HG02571 (cell line): ENCODE measurements around the gene ME3.
"Not testable (repeated sequence)": the region's sequence is repeated elsewhere in the genome, so short reads cannot be mapped to it uniquely, and the experiment has no call there.

ENCODE experiments used
- ATAC-seq: cut with Tn5 transposase; IDR thresholded peaks from one replicate; pipeline ENCODE4 v1.9.1; 2021; ENCODE audit warnings: mild to moderate bottlenecking, moderate library complexity; ENCODE audit not compliant: unreplicated experiment

The ME3 gene

DNA sequence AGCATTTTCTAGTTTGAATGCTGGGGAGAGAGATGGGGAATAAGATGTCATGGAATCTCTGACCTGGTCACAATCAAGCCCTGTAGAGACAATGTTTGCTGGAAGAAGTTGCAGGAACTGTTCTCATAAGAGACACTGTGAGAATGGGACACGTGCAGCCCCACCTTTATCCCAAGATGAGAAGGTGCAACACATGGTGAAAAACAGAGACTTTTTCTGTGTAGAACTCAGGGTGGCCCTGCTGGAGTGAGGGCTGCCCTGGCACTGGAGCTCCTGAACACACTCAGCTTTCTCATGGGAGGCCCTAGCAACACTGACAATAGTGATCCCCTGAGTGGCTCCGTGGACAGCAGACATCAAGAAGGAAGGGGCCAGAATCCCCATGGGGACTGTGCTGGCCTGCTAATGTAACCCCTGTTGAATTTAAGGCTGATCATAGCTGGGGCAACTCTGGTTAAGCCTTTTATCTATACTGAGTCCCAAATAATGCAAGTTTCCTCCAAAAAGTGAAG lies 106.6 kb downstream of the ME3 start:
- ATAC-seq = no peak

- ATAC-seq = no peak
These were observed 107.0 kb downstream of the ME3 start for GRCh38 chr11:86565388-86565787.

GRCh38 chr11:86562842-86563241 lies 109.6 kb downstream of the ME3 start:
- ATAC-seq = not testable (repeated sequence)

- ATAC-seq = no peak
These were observed 113.0 kb downstream of the ME3 start for GRCh38 chr11:86559311-86559945.

GRCh38 chr11:86558841-86559240 lies 113.6 kb downstream of the ME3 start:
- no peak for ATAC-seq

GRCh38 chr11:86558207-86558606 lies 114.2 kb downstream of the ME3 start:
- ATAC-seq = no peak

GRCh38 chr11:86555866-86556265 lies 116.5 kb downstream of the ME3 start:
- ATAC-seq = no peak

DNA sequence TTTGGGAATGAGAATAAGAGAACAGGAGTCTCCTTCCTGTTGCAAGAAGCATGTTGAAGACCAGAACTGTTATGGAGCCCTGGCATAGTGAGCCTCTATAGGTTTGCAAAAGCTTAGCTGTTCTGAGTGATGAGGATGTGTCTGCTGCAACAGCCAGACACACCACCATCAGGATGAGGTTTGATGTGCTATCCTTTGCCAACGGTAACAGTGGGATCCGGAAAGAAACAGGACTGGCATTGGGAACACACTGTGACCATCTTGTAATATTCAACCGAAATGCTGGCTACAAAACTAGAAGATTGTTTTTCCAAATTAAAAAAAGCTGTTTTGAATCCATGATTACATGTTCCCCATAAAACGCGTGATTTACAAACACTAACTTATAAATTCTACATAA lies 117.0 kb downstream of the ME3 start:
- ATAC-seq = no peak

DNA sequence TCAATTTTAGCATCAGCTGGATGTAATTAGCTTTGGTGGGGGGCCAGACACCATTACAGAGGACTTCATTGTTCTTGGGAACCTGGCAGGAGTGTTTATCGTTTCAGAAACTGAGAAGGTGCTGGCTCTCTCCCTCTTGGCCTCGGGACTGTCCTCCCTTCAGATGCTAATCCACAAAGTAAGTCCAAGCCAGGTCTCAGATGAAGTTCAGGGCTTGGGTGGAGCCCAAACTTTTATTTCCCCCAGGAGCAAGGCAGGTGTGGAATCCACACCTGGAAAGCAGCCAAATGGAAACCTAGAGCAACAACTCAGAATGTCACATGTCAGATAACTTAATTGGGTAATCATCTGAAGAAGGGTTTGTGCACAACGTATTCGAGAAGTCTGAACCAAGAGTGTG lies 119.2 kb downstream of the ME3 start:
- no peak for ATAC-seq

DNA sequence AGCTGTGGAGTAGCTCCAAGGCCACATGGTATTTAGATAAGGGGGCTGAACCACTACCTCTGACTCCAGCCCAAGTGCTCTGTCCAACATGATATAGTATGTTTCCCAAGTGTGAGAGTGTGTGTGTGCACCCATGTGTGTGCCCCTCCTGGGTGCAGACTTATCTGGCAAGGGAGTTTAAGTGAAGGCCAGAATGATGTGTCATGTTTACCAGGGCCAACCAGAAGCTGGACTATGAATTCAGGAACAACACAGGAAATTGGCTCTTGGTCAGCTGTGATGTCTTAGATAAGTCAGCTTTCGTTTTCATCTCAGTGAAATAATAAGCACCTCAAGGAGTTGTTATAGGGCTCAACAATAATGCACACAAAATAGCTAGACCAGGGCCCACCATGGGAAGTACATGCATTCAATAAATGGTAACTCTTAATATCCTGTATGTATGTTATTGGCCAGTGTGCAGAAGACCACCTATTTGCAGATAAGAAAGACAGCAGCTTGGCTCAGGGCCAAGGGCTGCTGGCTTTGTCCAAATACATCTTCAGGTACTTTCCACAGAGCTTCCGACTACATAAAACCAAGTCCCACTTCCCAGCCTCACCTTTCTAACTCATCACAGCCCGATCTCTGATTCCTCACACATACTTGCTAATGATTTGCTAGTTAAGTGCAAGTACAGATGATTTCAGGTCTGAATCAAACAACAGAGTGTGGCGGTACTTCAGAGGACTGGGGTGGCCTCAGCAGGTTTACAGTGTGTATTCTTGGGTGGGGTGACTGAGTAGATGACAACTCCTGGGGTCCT lies 120.9 kb downstream of the ME3 start:
- ATAC-seq = no peak

DNA sequence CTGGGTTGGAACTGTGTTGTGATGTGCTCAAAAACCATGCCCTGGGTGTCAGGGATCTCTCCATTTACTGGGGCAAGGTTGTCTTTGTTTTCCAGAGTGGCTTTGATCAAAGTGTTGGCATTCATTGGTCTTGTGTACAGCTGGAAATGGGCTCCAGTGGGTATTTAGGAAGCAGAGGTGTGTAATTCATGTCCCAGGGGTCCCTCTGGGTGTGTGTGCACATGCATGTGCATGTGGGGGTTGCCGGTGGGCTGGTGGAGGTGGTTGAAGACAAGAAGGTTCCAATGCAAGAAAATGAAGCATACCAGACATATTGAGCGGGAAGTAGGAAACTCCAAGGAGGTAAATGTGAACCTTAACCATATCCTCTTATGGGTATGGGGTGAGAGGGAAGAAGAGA lies 121.7 kb downstream of the ME3 start:
- no peak for ATAC-seq

GRCh38 chr11:86548271-86548917 lies 124.0 kb downstream of the ME3 start:
- no peak for ATAC-seq

DNA sequence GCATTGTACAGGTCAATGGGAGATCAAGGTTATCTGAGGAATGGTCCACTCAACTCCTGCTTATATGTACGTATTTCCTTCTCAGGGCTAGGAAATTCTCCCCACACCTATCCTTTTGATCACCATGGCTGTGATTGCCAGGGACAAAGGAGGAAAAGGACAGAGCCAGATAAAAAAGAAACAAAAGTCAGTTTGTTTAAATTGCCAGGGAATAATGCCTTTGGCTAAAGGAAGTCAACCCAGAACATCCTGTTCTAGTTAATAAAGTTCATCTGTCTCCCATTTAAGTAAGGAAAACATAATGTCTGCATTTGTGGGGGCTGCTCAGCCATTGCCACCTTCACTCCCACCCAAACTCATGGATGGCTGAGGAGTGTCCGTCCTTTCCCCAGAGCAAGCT lies 124.7 kb downstream of the ME3 start:
- ATAC-seq = no peak

DNA sequence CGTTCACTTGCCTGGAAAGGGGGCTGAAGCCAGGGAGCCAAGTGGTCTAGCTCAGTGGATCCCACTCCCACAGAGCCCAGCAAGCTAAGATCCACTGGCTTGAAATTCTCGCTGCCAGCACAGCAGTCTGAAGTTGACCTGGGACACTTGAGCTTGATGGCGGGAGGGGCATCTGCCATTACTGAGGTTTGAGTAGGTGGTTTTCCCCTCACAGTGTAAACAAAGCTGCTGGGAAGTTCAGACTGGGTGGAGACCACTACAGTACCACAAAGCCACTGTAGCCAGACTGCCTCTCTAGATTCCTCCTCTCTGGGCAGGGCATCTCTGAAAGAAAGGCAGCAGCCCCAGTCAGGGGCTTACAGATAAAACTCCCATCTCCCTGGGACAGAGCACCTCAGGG lies 131.1 kb downstream of the ME3 start:
- ATAC-seq = not testable (repeated sequence)

- ATAC-seq = no peak
These were observed 134.2 kb downstream of the ME3 start for GRCh38 chr11:86538223-86538548.

GRCh38 chr11:86537541-86538222 lies 134.7 kb downstream of the ME3 start:
- ATAC-seq = no peak

DNA sequence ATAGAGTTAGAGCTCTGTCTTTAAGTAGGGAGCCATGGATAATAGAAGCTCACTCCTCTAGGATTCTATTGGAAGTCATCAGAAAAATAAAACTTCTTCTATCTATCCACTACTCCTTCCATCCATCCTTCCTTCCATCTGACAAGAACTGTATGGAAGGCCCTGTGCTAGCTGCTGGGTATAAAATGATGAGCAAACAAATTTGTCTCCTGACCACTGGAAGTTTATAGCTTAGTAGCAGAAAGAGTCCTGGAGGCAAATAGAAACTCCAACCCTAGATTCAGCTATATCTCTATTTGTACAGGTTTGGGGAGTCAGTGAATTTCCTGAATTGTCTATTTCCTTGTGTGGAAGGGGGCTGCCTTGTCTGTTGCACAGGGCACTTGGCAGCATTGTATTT lies 136.6 kb downstream of the ME3 start:
- no peak for ATAC-seq

DNA sequence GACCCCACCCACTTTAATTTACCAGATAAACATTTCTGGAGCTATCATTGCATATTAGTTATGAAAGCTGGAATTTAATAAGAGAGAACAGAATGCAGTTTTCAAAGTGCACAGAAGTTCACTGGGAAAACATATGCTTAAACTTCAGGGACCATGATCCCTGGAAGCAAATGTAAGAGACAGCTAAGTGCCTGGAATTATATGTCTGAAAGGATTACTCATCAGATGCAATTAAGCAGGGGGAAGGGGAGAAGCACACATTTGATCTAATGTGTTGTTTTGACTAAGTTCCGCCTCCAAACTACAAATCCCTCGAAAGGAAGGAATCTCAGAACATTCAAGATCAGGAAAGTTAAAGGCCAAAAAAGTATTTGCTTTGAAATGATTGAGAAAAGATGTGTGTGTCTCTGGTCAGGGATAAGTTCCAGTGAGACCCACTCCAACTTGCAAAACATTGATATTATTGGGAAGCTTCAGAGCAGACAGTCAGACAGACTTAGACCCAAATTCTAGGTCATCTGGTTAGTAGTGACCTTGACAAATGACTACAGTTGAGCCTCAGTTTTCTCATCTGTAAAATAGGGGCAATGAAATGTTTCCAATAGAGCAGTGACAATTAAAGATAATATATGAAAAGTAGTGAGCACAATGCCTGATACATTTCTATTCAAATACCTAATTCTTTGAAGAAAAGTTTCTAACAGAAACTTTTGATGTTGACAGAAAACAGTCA lies 147.6 kb downstream of the ME3 start:
- ATAC-seq = no peak

DNA sequence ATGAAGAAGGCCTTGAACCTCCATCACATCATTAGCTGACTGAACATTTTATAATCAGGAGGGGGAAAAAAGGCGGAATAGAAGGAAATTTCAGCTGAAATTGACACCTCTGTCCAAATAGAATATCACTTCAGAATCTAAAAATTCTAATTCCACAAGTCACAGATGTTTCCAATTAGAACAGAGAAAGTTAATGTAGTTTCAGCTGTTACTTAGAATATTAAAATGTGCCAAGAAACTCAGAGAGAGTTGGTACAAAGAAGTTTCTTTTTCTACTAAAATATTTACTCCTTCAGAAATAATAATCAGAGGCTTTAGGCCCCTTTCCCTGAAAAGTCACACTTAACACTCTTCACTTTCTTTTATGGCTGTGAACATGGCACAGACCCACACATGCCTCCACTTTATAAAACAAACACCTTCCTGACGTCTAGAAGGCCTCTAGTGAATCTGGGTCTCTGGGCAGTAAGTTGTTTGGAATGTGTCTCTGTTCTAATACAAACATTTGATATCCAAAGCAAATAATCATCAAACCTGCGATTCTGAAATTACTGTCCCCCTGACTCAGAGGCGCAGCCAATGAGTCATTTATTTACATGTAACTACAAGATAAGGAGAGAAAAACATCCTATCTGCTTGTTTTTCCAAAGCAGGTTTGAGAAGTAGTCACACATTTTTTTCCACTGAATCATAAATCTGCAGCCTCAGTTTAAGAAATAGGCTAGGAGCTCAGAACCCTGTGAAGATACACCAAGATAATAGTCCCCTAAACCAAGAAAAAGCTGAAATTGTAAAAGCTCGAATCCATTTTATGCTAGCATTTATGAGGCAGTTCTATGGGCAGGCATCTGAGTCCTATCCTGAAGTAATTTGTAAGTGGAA lies 148.4 kb downstream of the ME3 start:
- no peak for ATAC-seq

DNA sequence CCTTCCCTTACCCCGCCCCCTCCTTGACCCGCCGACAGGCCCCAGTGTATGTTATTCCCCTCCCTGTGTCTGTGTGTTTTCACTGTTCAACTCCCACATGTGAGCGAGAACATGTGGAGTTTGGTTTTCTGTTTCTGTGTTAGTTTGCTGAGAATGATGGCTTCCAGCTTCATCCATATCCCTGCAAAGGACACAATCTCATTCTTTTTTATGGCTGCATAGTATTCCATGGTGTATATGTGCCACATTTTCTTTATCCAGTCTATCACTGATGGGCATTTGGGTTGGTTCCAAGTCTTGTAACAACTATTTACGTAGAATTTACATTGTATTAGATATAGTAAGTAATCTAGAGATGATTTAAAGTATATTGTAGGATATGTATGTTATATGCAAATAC lies 149.9 kb downstream of the ME3 start:
- ATAC-seq = not testable (repeated sequence)
